Glomerular endothelial cell (primary cell): ENCODE measurements around the gene DNAAF1. TPM values are rescaled to one million over a fixed set of nuclear protein-coding genes. Genes with fewer than 3 reads are reported as not detected.

Source experiments
- total RNA-seq: library from RNA; depleted of rRNA; stranded (reverse); fragments of >200 nt; gene quantifications from 2 replicates; pipeline ENCODE4 v1.2.3, GENCODE V29; 2015

The DNAAF1 gene
- total RNA-seq, 1 donor from 2014 or later = not detected

Other genes starting within 250 kb of the DNAAF1 start
- gene MLYCD, start 246.2 kb upstream of the DNAAF1 start, total RNA-seq = 3.2 and 4.7 TPM in 2 replicates
- 4.1 and 12.9 TPM in 2 replicates for gene OSGIN1, start 192.1 kb upstream of the DNAAF1 start, total RNA-seq
- not detected in 2 replicates for gene NECAB2, start 177.1 kb upstream of the DNAAF1 start, total RNA-seq
- not detected in 2 replicates for gene SLC38A8, start 102.5 kb upstream of the DNAAF1 start, total RNA-seq
- gene MBTPS1, start 28.4 kb upstream of the DNAAF1 start, total RNA-seq = 107 and 122 TPM in 2 replicates
- gene HSDL1, start 131 bp upstream of the DNAAF1 start, total RNA-seq = 19.1 and 23.7 TPM in 2 replicates
- 21.3 and 62.0 TPM in 2 replicates for gene TAF1C, start 41.7 kb downstream of the DNAAF1 start, total RNA-seq
- 0.06 TPM in 1 of 2 replicates, not detected in the other for gene ADAD2, start 45.8 kb downstream of the DNAAF1 start, total RNA-seq
- gene KCNG4, start 94.7 kb downstream of the DNAAF1 start, total RNA-seq = not detected in 2 replicates
- gene WFDC1, start 149.6 kb downstream of the DNAAF1 start, total RNA-seq = not detected in 2 replicates
- 0.10 TPM in 1 of 2 replicates, not detected in the other for gene ATP2C2, start 223.2 kb downstream of the DNAAF1 start, total RNA-seq